ENCODE data around the gene CCNY. TPM values are rescaled to one million over a fixed set of nuclear protein-coding genes. Genes with fewer than 3 reads are reported as not detected.

The CCNY gene
- total and polyA plus RNA-seq, 2 of the 4 experiments (the other 2 are of a cell fraction), result 38.0 to 131 TPM

DNA sequence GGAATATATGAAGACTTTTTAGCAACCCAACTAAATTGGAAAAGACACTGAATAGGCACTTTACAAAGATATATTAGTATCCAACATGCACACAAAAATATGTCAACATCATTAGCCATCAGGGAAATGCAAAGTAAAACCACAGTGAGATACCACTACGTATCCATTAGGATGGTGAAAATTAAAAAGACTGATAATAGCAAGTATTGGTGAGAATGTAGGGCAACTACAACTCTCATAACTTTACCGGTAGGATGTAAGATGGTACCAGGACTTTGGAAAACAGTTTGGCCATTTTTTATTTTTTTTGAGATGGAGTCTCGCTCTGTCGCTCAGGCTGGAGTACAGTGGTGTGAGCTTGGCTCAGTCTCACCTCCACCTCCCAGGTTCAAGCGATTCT lies 13.7 kb upstream of the CCNY start:
- H2BK15ac ChIP-seq (ENCODE audit: low read depth, low read length), result no peak overlapping the region
- H2AK9ac ChIP-seq (replicated peaks; ENCODE audit: low read depth, low read length, poor library complexity), result no peak overlapping the region
- H4K91ac ChIP-seq (ENCODE audit: insufficient read depth, low read depth, low read length), result no peak overlapping the region
- no peak overlapping the region for H3K27ac ChIP-seq (ENCODE audit: insufficient read depth, low read length)
- no peak overlapping the region for H2BK120ac ChIP-seq (ENCODE audit: low read depth, low read length)
- peaks cover 41 to 65% of the 10 kb centered on the region in 2 experiments for H3K79me1 ChIP-seq (ENCODE audit: low read depth in 1 of 2, low read length in 2 of 2)
- no peak overlapping the region for H3K4ac ChIP-seq (ENCODE audit: low read depth, low read length)
- dilution Hi-C loops (cut with HindIII; ENCODE audit: low sequenced_read_pairs, unreplicated experiment) (no loop called here), in situ Hi-C loops (cut with MboI; ENCODE audit: low sequenced_read_pairs) (no loop called here), intact Hi-C loops (cut with micrococcal nuclease) (no loop called here)
- no peak overlapping the region for H3K4me2 ChIP-seq (ENCODE audit: low read depth, low read length)
- WGBS, 2 experiments (ENCODE audit: extremely low coverage in 2 of 2, insufficient read length in 1 of 2), result 95% methylated on average over 4 of the region's 5 CpGs; no CpG with 5 or more reads in 1 of the 2 experiments
- H3K14ac ChIP-seq (replicated peaks; ENCODE audit: low read depth, low read length), result no peak overlapping the region
- H3K9me3 ChIP-seq (ENCODE audit: control insufficient read depth, insufficient read depth, low read length), result no peaks in the 10 kb centered on the region
- peaks cover 14% of the 10 kb centered on the region for H3K4me1 ChIP-seq (ENCODE audit: control insufficient read depth, insufficient read depth, low read length)
- no peak overlapping the region for H3K9ac ChIP-seq (ENCODE audit: low read depth, low read length)
- TF ChIP-seq CEBPB (IDR thresholded peaks at IDR 0.05; ENCODE audit: low read depth, low read length), result no peak
- TF ChIP-seq SMC3 (IDR thresholded peaks at IDR 0.05; ENCODE audit: low read depth, low read length), result no peak
- TF ChIP-seq BHLHE40 (IDR thresholded peaks at IDR 0.05; ENCODE audit: low read depth, low read length), result no peak
- no peak for TF ChIP-seq NFE2L2 (IDR thresholded peaks at IDR 0.05; ENCODE audit: low read depth, low read length)
- TF ChIP-seq MAZ (IDR thresholded peaks at IDR 0.05; ENCODE audit: borderline replicate concordance, low read depth, low read length), result no peak
- no peak for TF ChIP-seq MAFK (IDR thresholded peaks at IDR 0.05; ENCODE audit: low read depth, low read length)
- no peak for TF ChIP-seq CHD1 (IDR thresholded peaks at IDR 0.05; ENCODE audit: low read depth, low read length)
- TF ChIP-seq POLR2A (IDR thresholded peaks at IDR 0.05; ENCODE audit: low read depth, low read length), result no peak
- TF ChIP-seq RFX5 (IDR thresholded peaks at IDR 0.05; ENCODE audit: low read depth, low read length), result no peak
- H3K4me3 ChIP-seq (ENCODE audit: insufficient read depth, low read depth, low read length), result no peak overlapping the region
- no peak for ATAC-seq (ENCODE audit: low read depth)
- H4K20me1 ChIP-seq (ENCODE audit: insufficient read depth, low read length), result peaks cover 4% of the 10 kb centered on the region; the same call in 1 of the 2 replicates
- H2AFZ ChIP-seq (replicated peaks; ENCODE audit: low read length, poor library complexity), result no peak overlapping the region
- no peak overlapping the region for H2BK20ac ChIP-seq (ENCODE audit: low read depth, low read length)
- peak overlapping the region; percentile 54; the same call in 1 of the 2 replicates for H2AK5ac ChIP-seq (ENCODE audit: low read depth, low read length)
- no peak overlapping the region for H3K18ac ChIP-seq (ENCODE audit: low read depth, low read length)
- no peak for DNase-seq
- POLR2A ChIA-PET (ENCODE audit: unreplicated experiment), result no interaction called here
- no peak overlapping the region for H2BK5ac ChIP-seq (ENCODE audit: low read depth, low read length, poor library complexity, severe bottlenecking)
- H4K5ac ChIP-seq (ENCODE audit: low read depth, low read length), result no peak overlapping the region
- H3K23ac ChIP-seq (ENCODE audit: low read depth, low read length), result no peak overlapping the region
- no peaks in the 10 kb centered on the region for H3K27me3 ChIP-seq (ENCODE audit: control insufficient read depth, insufficient read depth, low read length)
- CTCF ChIA-PET, result no interaction called here
- H3K9me1 ChIP-seq (ENCODE audit: insufficient read depth, low read length), result peaks cover 13% of the 10 kb centered on the region
- no peak overlapping the region for H4K8ac ChIP-seq (ENCODE audit: low read depth in 2 of 2, low read length in 2 of 2)
- H3K36me3 ChIP-seq (ENCODE audit: control insufficient read depth, insufficient read depth, low read length), result peaks cover 13% of the 10 kb centered on the region
- H3K56ac ChIP-seq (ENCODE audit: extremely low read depth, insufficient read depth, low read length), result no peak overlapping the region
- no TSS peak for BruUV-seq (replicated peaks)
